ENCODE data around the gene KLF18. TPM values are rescaled to one million over a fixed set of nuclear protein-coding genes. Genes with fewer than 3 reads are reported as not detected.
A peak's percentile ranks its signal among the peaks of the same experiment; 100 is the strongest.

KLF18 gene
- polyA plus RNA-seq, 3 donors: not detected

DNA sequence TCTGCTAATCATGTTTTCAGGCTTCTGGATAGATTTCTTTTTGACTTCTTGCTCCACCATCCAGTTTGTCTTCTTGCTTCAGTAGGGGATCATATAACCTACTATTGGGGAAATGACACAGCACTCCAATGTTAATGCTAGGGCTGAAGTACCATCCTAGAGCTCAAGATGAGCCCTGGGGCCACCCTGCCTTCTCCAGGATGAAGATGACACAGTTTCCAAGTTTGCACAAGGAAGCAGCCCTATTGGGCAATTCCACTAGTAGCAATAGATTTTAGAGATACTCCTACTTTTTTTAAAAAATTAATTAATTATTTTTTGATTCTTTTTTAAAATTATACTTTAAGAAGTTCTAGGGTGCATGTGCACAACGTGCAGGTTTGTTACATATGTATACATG lies 11.3 kb upstream of the KLF18 start:
- Histone ChIP-seq H3K4me3 (replicated peaks in 1 of 3; ENCODE audit: low read depth in 2 of 3, low read length in 3 of 3) (no peak overlapping the region), H3K4me2 (replicated peaks; ENCODE audit: extremely low read depth, low read length, poor library complexity, severe bottlenecking) (no peak overlapping the region), H3K4me1 (ENCODE audit: control insufficient read depth in 1 of 2, insufficient read depth in 2 of 2, low read length in 2 of 2) (no peaks in the 10 kb centered on the region), H3K27ac (ENCODE audit: low read depth in 1 of 2, low read length in 2 of 2) (no peak overlapping the region), H3K9ac (ENCODE audit: insufficient read depth, low read length, poor library complexity, severe bottlenecking) (no peak overlapping the region), H2AFZ (ENCODE audit: insufficient read depth, low read depth, low read length, poor library complexity, severe bottlenecking) (no peak overlapping the region), H3K27me3 (ENCODE audit: control insufficient read depth in 2 of 2, insufficient read depth in 2 of 2, low read length in 2 of 2) (peaks cover 0 to 3% of the 10 kb centered on the region in 2 donors), H3K9me3 (replicated peaks in 1 of 2; ENCODE audit: control insufficient read depth in 1 of 2, insufficient read depth in 1 of 2, low read length in 2 of 2) (no peaks in the 10 kb centered on the region), H3K79me2 (ENCODE audit: insufficient read depth, low read length) (no peaks in the 10 kb centered on the region), H3K36me3 (replicated peaks in 1 of 2; ENCODE audit: control insufficient read depth in 1 of 2, insufficient read depth in 2 of 2, low read length in 2 of 2) (no peaks in the 10 kb centered on the region), H4K20me1 (ENCODE audit: insufficient read depth, low read length) (no peaks in the 10 kb centered on the region)
- no CpG with 5 or more reads among the region's 1 CpG for WGBS (ENCODE audit: insufficient coverage)
- H3K27me3 Mint-ChIP-seq (ENCODE audit: low read depth in 3 of 3): peaks cover 3 to 12% (median 10%) of the 10 kb centered on the region in 3 donors
- no peaks in the 10 kb centered on the region for H3K4me1 Mint-ChIP-seq
- intact Hi-C loops (cut with micrococcal nuclease): no loop called here
- H3K27ac Mint-ChIP-seq: no peak overlapping the region
- H3K36me3 Mint-ChIP-seq: no peaks in the 10 kb centered on the region
- peaks cover 0 to under 1% (median 0%) of the 10 kb centered on the region in 7 donors for H3K9me3 Mint-ChIP-seq
- TF ChIP-seq, protein P1, sequence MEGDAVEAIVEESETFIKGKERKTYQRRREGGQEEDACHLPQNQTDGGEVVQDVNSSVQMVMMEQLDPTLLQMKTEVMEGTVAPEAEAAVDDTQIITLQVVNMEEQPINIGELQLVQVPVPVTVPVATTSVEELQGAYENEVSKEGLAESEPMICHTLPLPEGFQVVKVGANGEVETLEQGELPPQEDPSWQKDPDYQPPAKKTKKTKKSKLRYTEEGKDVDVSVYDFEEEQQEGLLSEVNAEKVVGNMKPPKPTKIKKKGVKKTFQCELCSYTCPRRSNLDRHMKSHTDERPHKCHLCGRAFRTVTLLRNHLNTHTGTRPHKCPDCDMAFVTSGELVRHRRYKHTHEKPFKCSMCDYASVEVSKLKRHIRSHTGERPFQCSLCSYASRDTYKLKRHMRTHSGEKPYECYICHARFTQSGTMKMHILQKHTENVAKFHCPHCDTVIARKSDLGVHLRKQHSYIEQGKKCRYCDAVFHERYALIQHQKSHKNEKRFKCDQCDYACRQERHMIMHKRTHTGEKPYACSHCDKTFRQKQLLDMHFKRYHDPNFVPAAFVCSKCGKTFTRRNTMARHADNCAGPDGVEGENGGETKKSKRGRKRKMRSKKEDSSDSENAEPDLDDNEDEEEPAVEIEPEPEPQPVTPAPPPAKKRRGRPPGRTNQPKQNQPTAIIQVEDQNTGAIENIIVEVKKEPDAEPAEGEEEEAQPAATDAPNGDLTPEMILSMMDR (IDR thresholded peaks at IDR 0.05): no peak
- DNase-seq: no peak
- H3K4me3 Mint-ChIP-seq: peak overlapping the region in 1 of 2 donors; percentile 22

DNA sequence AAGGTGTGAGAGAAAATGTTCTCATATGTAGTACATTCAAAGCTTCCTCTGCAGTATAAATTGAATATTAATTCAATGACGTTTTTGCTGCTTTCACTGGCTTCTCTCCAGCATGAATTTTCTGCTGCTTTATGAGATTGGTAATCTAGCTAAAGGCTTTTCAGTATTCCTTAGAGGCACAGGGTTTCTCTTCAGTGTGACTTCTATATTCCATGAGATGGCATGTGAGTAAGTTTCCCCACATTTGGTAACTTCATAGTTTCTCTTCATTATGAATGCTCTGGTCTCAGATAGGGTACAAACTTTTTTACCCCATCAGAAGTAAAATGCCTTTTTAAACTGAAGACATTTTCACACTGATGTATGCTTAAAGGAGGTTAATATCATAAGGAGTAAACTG lies 10.4 kb upstream of the KLF18 start:
- Histone ChIP-seq H3K27ac (ENCODE audit: low read depth in 1 of 2, low read length in 2 of 2) (no peak overlapping the region), H2AFZ (ENCODE audit: insufficient read depth, low read depth, low read length, poor library complexity, severe bottlenecking) (no peak overlapping the region), H3K4me3 (replicated peaks in 1 of 3; ENCODE audit: low read depth in 2 of 3, low read length in 3 of 3) (no peak overlapping the region), H3K36me3 (replicated peaks in 1 of 2; ENCODE audit: control insufficient read depth in 1 of 2, insufficient read depth in 2 of 2, low read length in 2 of 2) (no peaks in the 10 kb centered on the region), H3K9ac (ENCODE audit: insufficient read depth, low read length, poor library complexity, severe bottlenecking) (no peak overlapping the region), H3K79me2 (ENCODE audit: insufficient read depth, low read length) (no peaks in the 10 kb centered on the region), H4K20me1 (ENCODE audit: insufficient read depth, low read length) (no peaks in the 10 kb centered on the region), H3K9me3 (replicated peaks in 1 of 2; ENCODE audit: control insufficient read depth in 1 of 2, insufficient read depth in 1 of 2, low read length in 2 of 2) (peaks cover 0 to 3% of the 10 kb centered on the region in 2 donors), H3K4me1 (ENCODE audit: control insufficient read depth in 1 of 2, insufficient read depth in 2 of 2, low read length in 2 of 2) (no peaks in the 10 kb centered on the region), H3K27me3 (ENCODE audit: control insufficient read depth in 2 of 2, insufficient read depth in 2 of 2, low read length in 2 of 2) (peaks cover 0 to 3% of the 10 kb centered on the region in 2 donors), H3K4me2 (replicated peaks; ENCODE audit: extremely low read depth, low read length, poor library complexity, severe bottlenecking) (no peak overlapping the region)
- Mint-ChIP-seq H3K27me3 (ENCODE audit: low read depth in 3 of 3) (peaks cover 3 to 14% (median 8%) of the 10 kb centered on the region in 3 donors), H3K4me1 (no peaks in the 10 kb centered on the region), H3K36me3 (no peaks in the 10 kb centered on the region), H3K9me3 (peaks cover 0 to 4% (median 1%) of the 10 kb centered on the region in 7 donors), H3K4me3 (no peak overlapping the region), H3K27ac (no peak overlapping the region)
- DNase-seq: no peak
- WGBS (ENCODE audit: insufficient coverage): no CpG with 5 or more reads among the region's 1 CpG
- TF ChIP-seq, protein P1 (IDR thresholded peaks at IDR 0.05): no peak
- intact Hi-C loops (cut with micrococcal nuclease): no loop called here

Data from CD14-positive monocyte (primary cell).